HG03521 (cell line): ENCODE results near the gene SENP3.

Source experiments
- ATAC-seq: cut with Tn5 transposase; IDR thresholded peaks from one replicate; pipeline ENCODE4 v1.9.1; 2021; ENCODE audit warnings: mild to moderate bottlenecking, moderate library complexity; ENCODE audit not compliant: unreplicated experiment

The SENP3 gene

DNA sequence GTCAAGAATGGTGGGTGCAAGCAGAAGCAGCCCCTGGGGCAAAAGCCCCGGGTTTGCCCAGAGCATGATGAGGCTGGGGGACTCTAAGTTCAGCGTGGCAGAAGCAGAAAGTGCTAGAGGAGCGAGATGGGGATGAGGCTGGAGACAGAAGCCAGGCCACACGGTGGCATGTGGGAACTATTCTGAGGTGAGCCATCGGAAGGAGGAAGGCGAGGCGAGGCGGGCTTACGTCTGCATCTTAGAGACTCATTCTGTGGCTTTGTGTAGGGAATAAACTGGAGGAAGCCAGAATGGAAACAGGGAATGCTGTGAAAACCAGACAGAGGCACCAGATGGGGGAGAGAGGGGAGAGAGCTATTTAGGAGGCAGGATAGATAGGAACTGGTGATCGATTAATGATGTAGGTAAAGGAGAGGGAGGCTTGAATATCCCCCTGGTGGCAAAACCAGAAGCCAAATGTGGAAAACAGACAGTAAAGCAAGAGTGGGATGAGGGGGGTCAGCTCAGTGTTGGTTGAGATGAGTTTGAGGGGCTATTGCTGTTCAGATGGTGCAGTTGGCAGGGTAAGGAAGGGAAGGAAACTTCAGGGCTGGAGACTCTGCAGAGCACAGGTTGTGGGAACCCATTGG lies 6.3 kb upstream of the SENP3 start:
- ATAC-seq: no peak

DNA sequence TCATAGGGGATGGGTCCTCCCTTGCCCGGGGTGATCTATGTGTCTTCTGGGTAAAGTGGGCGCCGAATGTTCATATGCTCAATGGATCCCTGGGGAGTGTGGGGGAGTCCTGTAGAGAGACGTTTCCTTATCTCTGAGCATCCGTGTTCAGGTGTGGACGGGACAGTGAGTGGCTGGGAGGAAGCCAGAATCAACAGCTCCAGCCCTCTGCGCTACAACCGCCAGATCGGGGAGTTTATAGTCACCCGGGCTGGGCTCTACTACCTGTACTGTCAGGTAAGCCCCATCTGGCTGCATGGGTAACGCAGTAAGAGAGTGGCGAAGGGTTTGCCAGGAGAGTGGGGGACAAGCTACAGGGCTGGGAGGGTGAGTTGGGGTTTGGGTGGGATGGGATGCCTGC lies 5.1 kb upstream of the SENP3 start:
- ATAC-seq: no peak

DNA sequence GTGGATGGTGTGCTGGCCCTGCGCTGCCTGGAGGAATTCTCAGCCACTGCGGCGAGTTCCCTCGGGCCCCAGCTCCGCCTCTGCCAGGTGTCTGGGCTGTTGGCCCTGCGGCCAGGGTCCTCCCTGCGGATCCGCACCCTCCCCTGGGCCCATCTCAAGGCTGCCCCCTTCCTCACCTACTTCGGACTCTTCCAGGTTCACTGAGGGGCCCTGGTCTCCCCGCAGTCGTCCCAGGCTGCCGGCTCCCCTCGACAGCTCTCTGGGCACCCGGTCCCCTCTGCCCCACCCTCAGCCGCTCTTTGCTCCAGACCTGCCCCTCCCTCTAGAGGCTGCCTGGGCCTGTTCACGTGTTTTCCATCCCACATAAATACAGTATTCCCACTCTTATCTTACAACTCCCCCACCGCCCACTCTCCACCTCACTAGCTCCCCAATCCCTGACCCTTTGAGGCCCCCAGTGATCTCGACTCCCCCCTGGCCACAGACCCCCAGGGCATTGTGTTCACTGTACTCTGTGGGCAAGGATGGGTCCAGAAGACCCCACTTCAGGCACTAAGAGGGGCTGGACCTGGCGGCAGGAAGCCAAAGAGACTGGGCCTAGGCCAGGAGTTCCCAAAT lies 4.5 kb upstream of the SENP3 start:
- no peak for ATAC-seq

DNA sequence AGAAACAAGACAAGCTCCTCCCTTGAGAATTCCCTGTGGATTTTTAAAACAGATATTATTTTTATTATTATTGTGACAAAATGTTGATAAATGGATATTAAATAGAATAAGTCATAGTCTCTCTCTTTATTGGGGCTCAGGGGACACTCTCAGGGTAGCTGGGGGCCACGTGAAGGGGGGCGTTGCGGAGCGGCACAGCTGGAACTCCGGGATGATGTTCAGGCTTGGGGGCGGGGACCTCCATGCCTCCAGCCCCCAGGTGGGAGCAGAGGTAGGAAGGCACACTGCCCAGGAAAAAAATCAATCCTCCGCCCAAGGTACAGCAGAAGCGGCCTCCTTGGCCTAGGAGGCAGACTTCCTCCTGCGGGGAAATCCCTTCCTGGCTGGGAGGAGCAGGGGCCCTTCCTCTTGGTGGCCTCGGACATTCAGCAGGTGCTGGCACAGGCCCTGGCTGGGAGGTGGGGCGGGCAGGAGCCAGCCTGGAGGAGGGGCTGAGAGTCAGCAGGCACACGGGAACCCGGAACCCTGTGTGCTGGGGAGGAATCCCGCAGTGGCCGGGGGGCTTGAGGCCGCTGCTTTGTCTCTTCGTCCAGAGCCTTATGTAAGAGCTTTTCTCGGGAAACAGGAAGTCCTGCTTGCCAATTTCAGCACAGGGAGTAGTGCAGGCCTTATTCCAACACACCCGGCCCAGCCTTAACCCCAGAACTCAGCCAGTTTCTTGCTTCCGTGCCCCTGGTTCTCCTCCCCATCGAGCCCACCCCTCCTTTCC lies 3.8 kb upstream of the SENP3 start:
- ATAC-seq: no peak

DNA sequence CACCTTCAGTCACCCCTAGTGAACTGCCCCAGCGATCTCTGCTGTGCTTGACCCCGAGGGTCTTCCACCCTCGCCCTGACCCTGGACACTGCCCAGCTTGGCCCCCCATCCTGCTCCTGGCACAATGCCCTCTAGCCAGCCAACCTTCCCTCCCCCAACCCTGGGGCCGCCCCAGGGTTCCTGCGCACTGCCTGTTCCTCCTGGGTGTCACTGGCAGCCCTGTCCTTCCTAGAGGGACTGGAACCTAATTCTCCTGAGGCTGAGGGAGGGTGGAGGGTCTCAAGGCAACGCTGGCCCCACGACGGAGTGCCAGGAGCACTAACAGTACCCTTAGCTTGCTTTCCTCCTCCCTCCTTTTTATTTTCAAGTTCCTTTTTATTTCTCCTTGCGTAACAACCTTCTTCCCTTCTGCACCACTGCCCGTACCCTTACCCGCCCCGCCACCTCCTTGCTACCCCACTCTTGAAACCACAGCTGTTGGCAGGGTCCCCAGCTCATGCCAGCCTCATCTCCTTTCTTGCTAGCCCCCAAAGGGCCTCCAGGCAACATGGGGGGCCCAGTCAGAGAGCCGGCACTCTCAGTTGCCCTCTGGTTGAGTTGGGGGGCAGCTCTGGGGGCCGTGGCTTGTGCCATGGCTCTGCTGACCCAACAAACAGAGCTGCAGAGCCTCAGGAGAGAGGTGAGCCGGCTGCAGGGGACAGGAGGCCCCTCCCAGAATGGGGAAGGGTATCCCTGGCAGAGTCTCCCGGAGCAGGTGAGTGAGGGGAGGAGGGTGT lies 3.0 kb upstream of the SENP3 start, which contains the start of gene TNFSF13:
TNFSF13 (plus strand) TSS at position 207 of the 776 bp plus-strand sequence; CDS start at position 497, 290 bp downstream.
- ATAC-seq: no peak

DNA sequence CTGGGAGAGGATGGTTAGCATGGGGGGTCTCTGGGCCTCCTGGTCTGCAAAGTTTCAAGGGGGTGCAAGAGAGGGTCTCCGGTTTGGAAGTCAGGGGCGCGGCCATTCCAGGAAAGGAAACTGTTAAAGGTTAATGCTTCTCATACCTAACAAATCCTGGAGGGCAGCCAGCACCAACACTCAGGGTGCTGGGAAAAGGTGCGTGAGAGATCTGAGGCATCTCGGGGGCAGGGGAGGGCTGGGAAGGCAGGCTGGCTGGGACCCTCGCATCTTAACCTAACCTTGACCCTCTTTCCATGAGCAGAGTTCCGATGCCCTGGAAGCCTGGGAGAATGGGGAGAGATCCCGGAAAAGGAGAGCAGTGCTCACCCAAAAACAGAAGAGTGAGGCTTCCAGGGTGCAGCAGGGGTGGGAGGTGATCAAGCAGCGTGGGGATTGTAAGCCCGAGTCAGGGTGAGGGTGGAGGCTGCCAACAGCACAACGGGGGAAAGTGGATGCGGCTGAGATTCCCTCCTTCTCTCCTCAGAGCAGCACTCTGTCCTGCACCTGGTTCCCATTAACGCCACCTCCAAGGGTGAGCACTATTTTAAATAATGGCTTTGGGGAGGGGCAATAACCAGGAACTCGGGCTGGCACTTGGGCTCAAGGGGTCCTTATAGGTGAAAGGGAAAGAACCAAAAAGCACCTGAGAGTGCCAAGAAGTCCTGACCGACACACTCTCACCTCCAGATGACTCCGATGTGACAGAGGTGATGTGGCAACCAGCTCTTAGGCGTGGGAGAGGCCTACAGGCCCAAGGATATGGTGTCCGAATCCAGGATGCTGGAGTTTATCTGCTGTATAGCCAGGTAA lies 2.2 kb upstream of the SENP3 start:
- no peak for ATAC-seq

DNA sequence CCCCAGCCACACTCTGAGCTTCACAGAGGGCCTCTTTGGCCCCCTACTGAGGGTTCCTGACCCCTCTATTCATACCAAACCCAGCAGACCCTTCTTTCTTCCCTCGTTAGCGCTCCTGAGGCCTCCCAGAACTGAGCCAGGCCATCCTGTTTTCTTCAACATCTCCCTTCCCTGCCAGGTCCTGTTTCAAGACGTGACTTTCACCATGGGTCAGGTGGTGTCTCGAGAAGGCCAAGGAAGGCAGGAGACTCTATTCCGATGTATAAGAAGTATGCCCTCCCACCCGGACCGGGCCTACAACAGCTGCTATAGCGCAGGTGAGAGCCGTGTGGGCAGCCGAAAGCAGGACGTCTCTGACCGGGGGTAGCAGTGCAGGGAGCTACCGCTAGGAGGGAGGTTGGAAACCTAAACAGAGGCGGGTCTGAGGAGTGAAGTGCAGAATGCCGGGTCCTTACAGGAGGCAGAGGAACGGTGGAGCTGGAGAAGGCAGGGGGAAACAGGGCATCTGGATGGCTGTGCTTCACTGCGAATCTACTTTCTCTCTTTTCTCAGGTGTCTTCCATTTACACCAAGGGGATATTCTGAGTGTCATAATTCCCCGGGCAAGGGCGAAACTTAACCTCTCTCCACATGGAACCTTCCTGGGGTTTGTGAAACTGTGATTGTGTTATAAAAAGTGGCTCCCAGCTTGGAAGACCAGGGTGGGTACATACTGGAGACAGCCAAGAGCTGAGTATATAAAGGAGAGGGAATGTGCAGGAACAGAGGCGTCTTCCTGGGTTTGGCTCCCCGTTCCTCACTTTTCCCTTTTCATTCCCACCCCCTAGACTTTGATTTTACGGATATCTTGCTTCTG lies 1.3 kb upstream of the SENP3 start:
- no peak for ATAC-seq

DNA sequence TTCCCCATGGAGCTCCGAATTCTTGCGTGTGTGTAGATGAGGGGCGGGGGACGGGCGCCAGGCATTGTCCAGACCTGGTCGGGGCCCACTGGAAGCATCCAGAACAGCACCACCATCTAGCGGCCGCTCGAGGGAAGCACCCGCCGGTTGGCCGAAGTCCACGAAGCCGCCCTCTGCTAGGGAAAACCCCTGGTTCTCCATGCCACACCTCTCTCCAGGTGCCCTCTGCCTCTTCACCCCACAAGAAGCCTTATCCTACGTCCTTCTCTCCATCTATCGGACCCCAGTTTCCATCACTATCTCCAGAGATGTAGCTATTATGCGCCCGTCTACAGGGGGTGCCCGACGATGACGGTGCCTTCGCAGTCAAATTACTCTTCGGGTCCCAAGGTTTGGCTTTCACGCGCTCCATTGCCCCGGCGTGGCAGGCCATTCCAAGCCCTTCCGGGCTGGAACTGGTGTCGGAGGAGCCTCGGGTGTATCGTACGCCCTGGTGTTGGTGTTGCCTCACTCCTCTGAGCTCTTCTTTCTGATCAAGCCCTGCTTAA lies 617 bp upstream of the SENP3 start:
- peak; percentile 49 for ATAC-seq

DNA sequence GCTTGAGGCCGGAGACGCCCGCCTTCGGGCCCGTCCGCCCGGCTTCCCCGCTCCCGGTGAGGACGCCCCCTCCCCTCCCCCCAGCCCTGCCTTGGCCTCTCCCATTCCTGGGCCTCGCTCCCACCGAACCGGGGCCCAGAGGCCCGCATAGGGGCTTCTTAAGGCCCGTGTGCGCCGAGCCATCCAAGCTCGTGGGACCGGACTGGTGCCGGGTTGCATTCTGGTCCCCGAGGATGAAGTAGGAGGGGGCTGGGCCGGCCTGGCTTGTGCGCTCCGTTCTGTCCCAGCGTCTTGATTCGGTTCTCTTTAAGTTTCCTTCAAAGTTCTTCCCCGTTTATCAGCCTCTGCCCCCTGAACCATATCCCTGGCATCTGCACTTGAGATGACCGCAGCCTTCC lies 488 bp downstream of the SENP3 start:
- ATAC-seq: peak; percentile 4

DNA sequence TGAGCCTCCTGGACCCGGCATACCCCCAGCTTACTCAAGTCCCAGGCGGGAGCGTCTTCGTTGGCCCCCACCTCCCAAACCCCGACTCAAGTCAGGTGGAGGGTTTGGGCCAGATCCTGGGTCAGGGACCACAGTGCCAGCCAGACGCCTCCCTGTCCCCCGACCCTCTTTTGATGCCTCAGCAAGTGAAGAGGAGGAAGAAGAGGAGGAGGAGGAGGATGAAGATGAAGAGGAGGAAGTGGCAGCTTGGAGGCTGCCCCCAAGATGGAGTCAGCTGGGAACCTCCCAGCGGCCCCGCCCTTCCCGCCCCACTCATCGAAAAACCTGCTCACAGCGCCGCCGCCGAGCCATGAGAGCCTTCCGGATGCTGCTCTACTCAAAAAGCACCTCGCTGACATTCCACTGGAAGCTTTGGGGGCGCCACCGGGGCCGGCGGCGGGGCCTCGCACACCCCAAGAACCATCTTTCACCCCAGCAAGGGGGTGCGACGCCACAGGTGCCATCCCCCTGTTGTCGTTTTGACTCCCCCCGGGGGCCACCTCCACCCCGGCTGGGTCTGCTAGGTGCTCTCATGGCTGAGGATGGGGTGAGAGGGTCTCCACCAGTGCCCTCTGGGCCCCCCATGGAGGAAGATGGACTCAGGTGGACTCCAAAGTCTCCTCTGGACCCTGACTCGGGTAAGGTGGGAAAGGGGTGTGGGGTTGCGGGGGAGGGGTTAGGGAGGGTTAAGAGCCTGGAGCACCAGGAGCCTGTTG lies 1.6 kb downstream of the SENP3 start:
- no peak for ATAC-seq

DNA sequence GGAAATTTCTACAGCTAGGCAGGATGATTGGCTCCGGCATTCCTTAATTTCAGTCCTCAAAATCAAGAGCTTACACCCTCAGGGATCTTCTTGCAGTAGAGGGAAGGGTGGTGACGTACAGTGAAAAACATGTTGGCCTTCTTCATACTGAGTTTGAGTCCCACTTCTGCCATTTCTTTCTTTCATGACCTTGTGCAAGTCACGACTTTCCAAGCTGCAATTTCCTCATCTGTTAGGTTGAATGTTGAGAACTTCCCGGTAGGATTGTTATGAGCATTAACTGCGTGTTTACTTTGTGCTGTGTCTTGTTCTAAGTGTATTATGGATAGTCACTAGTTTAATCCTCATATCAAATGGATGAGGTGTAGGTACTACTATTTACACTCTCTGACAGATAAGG lies 7.9 kb downstream of the SENP3 start:
- ATAC-seq: no peak

DNA sequence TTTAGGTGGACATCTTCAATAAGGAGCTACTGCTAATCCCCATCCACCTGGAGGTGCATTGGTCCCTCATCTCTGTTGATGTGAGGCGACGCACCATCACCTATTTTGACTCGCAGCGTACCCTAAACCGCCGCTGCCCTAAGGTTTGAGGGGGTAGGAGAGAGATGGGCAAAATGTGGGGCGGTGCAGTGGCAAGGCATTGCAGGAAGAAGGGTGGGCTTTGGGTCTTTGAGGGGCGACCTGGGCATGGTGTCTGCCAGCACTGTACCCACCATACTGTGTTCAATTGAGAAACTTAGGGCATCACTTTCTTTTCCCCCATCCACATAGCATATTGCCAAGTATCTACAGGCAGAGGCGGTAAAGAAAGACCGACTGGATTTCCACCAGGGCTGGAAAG lies 8.6 kb downstream of the SENP3 start:
- no peak for ATAC-seq

DNA sequence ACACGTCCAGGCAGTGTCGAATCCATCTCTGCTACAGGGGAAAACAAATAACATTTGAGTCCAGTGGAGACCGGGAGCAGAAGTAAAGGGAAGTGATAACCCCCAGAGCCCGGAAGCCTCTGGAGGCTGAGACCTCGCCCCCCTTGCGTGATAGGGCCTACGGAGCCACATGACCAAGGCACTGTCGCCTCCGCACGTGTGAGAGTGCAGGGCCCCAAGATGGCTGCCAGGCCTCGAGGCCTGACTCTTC lies 10.5 kb downstream of the SENP3 start:
- ATAC-seq: no peak

DNA sequence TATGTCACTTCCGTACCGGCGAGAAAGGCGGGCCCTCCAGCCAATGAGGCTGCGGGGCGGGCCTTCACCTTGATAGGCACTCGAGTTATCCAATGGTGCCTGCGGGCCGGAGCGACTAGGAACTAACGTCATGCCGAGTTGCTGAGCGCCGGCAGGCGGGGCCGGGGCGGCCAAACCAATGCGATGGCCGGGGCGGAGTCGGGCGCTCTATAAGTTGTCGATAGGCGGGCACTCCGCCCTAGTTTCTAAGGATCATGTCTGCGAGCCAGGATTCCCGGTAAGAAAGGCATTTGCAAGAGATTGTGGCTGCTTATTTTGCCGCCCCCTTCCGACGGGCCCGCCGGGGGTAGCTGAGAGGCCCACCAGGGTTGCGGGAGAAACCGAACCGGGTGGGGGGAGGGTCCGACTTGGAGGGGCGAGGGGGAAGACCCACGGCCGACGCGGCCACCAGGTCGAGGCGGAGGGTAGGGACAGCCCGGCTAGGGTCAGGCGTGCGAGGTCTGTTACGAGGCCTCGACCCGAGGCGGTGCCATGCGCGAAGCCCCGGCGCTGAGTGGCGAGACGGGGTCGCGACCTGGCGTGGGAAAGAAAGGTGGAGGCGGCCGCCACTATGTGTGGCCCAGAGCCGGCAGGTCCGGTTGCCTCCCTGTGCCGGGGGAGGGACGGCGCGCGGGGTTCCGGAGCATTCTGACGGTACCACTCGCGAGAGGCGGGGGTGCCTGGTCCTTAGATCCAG lies 11.0 kb downstream of the SENP3 start:
- peak; percentile 88 for ATAC-seq

DNA sequence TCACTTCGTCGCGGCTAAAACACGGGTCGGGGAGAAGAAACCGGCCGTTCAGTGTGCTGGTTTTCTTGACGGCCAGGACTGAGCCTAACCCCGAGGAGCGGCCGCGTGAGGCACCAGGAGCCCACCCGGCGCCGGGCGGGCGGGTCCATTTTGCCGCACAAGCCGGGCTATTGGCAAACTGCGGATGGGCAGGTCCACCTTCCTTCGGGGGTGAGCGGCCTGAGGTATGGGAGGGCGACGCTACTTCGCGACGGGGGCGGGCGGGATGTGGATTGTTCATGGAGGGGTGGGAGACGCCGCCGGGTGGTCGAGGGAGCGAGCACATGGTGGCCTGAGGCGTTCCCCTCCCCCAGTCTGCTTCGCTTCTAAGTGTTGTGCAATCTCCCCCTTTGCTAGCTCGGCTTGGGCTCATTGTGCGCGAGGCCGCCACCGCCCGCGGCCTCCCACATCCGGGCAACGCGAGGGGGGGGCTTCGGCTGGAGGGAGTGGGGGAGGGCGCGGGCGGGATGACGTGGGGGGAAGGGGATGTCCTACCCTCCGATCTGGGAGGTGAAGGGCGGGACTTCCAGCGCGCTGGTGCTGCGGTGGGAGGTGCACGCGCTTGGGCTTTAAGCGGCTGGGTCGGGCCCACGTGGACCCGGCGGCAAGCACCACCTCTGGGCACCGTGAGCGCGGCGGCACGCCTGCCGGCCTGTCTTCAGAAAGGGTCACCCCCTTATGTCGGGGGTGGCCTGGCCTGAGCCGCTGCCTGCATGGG lies 11.8 kb downstream of the SENP3 start:
- no peak for ATAC-seq

DNA sequence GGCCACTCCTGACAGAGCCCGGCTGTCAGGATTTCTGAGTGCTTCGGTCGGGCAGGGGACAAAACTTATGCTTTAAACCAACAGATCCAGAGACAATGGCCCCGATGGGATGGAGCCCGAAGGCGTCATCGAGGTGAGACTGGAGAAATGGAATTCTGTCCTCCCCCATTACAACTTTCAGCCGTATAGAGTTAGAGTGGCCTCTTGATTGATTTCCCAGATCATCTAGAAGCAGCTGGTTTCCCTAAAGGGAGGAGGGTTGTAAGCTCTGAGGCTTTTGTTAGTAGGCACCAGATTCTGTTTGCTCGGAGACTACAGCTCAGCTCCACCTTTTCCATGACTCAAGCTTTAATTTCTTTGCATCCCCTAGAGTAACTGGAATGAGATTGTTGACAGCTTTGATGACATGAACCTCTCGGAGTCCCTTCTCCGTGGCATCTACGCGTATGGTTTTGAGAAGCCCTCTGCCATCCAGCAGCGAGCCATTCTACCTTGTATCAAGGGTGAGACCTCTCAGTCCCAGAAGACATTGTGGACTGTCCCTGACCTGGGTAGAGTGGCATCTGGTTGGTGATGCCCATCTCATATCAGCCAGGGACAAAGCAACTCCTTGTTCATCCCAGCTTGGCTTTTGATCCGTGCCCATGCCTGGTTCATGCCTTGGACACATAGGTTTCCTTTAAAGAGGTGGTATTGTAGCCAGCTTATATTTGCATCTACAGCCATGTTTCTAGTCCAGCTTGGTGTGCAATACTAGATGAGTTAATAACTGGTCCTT lies 12.6 kb downstream of the SENP3 start:
- no peak for ATAC-seq

DNA sequence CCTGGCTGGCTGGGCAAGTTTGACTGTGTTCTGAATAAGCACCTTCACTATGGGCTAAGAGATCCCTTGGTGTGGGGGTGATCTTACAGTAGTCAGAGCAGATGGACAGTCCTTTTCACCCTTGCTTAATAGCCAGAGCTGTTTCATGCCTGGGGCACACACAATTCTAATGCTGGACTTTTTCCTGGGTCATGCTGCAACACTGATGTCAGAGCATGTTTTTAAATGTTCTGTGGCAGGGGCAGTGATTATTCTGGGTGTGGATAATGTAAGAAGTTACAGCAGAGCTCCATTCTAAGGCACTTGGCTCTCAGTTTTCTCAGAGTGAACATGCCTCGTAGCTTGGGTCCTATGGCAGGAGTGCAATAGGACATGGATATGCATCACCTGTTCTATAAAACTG lies 13.8 kb downstream of the SENP3 start:
- no peak for ATAC-seq
